ENCODE measurements around the gene HSPB8. TPM values are rescaled to one million over a fixed set of nuclear protein-coding genes. Genes with fewer than 3 reads are reported as not detected.

The HSPB8 gene
- total and polyA plus RNA-seq, 8 donors, result 13.6 to 68.6 (median 16.7) TPM

GRCh38 chr12:119134284-119135072 is 44.3 kb upstream of the HSPB8 start:
- H3K4me1 ChIP-seq, result no peaks in the 10 kb centered on the region
- H3K4me3 ChIP-seq, result no peak overlapping the region
- H3K27me3 ChIP-seq, result no peaks in the 10 kb centered on the region
- peaks cover 0 to 16% of the 10 kb centered on the region in 2 donors for H3K9me3 ChIP-seq
- no peak for DNase-seq
- ATAC-seq, result no peak
- intact Hi-C loops (cut with DNase I), result no loop called here
- no peak overlapping the region for H3K27ac ChIP-seq
- TF ChIP-seq, protein P1, sequence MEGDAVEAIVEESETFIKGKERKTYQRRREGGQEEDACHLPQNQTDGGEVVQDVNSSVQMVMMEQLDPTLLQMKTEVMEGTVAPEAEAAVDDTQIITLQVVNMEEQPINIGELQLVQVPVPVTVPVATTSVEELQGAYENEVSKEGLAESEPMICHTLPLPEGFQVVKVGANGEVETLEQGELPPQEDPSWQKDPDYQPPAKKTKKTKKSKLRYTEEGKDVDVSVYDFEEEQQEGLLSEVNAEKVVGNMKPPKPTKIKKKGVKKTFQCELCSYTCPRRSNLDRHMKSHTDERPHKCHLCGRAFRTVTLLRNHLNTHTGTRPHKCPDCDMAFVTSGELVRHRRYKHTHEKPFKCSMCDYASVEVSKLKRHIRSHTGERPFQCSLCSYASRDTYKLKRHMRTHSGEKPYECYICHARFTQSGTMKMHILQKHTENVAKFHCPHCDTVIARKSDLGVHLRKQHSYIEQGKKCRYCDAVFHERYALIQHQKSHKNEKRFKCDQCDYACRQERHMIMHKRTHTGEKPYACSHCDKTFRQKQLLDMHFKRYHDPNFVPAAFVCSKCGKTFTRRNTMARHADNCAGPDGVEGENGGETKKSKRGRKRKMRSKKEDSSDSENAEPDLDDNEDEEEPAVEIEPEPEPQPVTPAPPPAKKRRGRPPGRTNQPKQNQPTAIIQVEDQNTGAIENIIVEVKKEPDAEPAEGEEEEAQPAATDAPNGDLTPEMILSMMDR (IDR thresholded peaks at IDR 0.05), result no peak
- no peaks in the 10 kb centered on the region for H3K36me3 ChIP-seq

- Histone ChIP-seq H3K4me3 (no peak overlapping the region), H3K27ac (no peak overlapping the region), H3K36me3 (no peaks in the 10 kb centered on the region), H3K27me3 (no peaks in the 10 kb centered on the region), H3K9me3 (peaks cover 0 to 12% of the 10 kb centered on the region in 2 donors), H3K4me1 (no peaks in the 10 kb centered on the region)
- DNase-seq, result no peak
- TF ChIP-seq, protein P1 (IDR thresholded peaks at IDR 0.05), result no peak
- intact Hi-C loops (cut with DNase I), result no loop called here
- ATAC-seq, result no peak
Measured at GRCh38 chr12:119136811-119137410, 41.8 kb upstream of the HSPB8 start.

DNA sequence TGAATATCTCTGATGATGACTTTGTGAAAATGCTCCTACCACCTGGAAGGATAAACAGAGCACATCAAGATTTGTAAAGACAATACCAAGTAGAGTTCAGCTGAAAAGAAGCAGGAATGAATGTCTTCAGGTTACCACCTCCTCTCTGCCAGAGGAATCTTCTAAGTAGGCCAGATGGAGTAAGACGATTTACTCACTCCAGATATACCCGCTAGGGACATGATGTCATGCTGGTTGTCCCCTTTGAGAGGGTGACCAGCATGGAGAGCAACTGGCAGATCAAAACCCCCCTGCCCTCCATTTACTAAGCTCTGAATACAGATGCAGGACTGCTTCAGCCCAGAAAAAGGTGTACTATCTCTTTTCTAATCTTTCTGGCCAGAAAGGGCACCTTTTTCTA is 39.3 kb upstream of the HSPB8 start:
- Histone ChIP-seq H3K27ac (no peak overlapping the region), H3K27me3 (peaks cover 0 to 7% of the 10 kb centered on the region in 2 donors), H3K4me3 (no peak overlapping the region), H3K4me1 (no peaks in the 10 kb centered on the region), H3K36me3 (no peaks in the 10 kb centered on the region), H3K9me3 (peaks cover 0 to 3% of the 10 kb centered on the region in 2 donors)
- ATAC-seq (no peak), DNase-seq (no peak)
- intact Hi-C loops (cut with DNase I), result no loop called here
- TF ChIP-seq, protein P1 (IDR thresholded peaks at IDR 0.05), result no peak

DNA sequence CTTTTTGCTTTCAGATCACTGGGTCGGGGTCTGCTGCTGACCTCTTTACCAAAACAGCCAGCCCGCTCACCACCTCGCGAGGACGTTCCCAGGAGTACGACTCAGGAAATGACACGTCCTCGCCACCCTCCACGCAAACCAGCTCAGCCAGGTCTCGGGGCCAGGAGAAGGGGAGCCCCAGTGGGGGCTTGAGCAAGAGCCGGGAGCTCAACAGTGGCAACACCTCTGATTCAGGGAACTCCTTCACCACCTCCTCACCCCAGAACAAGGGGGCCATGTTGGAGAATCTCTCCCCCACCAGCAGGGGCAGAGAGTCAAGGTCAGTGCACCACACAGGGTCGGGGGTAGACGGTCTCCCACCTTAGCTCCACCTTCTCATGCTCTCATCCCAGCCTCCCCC is 33.4 kb upstream of the HSPB8 start:
- Histone ChIP-seq H3K27ac (no peak overlapping the region), H3K36me3 (no peaks in the 10 kb centered on the region), H3K27me3 (peaks cover 0 to 7% of the 10 kb centered on the region in 2 donors), H3K4me3 (no peak overlapping the region), H3K4me1 (no peaks in the 10 kb centered on the region), H3K9me3 (peaks cover 0 to 2% of the 10 kb centered on the region in 2 donors)
- no peak for DNase-seq
- TF ChIP-seq, protein P1 (IDR thresholded peaks at IDR 0.05), result no peak
- ATAC-seq, result no peak
- intact Hi-C loops (cut with DNase I), result no loop called here

- no peaks in the 10 kb centered on the region for H3K36me3 ChIP-seq
- H3K27me3 ChIP-seq, result peaks cover 0 to 7% of the 10 kb centered on the region in 2 donors
- DNase-seq (no peak), ATAC-seq (no peak)
- H3K27ac ChIP-seq, result no peak overlapping the region
- TF ChIP-seq, protein P1 (IDR thresholded peaks at IDR 0.05), result no peak
- intact Hi-C loops (cut with DNase I), result no loop called here
- no peak overlapping the region for H3K4me3 ChIP-seq
- H3K4me1 ChIP-seq, result no peaks in the 10 kb centered on the region
- peaks cover 0 to 21% of the 10 kb centered on the region in 2 donors for H3K9me3 ChIP-seq
Measured at GRCh38 chr12:119147847-119148448, 30.8 kb upstream of the HSPB8 start.
